Peyer's patch (tissue), 4 donors: ENCODE data around the gene GNGT2.

ENCODE experiments used
- POLR2A ChIP-seq, 2 donors: fragments of 450-650 bp; IDR thresholded peaks; one replicate each; pipeline ENCODE4 v1.5.1; 2017; ENCODE audit warnings: antibody characterized with exemption in 2 of 2, mild to moderate bottlenecking in 2 of 2, moderate library complexity in 2 of 2
- TF ChIP-seq, protein P1 (sequence below), 6 experiments: fragments of 450-650 bp in 4 of 6; fragments of 200-600 bp in 2 of 6; sonication (generic) in 1 of 6; IDR thresholded peaks; one replicate each; pipeline ENCODE4 v1.5.1; 2017 to 2019; ENCODE audit warnings: antibody characterized with exemption in 6 of 6, mild to moderate bottlenecking in 3 of 6, moderate library complexity in 1 of 6

DNA sequence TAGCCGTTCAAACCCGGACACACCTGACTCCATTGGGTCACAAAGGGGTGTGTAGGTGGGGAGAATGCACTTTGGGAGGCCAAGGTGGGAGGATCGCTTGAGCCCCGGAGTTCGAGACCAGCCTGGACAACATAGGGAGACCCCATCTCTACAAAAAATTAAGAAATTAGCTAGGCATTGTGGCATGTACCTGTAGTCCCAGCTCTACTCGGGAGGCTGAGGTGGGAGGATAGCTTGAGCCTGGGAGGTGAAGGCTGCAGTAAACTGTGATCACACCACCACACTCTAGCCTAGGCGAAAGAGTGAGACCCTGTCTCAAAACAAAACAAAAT lies 21.2 kb upstream of the GNGT2 start:
- TF ChIP-seq, protein P1, sequence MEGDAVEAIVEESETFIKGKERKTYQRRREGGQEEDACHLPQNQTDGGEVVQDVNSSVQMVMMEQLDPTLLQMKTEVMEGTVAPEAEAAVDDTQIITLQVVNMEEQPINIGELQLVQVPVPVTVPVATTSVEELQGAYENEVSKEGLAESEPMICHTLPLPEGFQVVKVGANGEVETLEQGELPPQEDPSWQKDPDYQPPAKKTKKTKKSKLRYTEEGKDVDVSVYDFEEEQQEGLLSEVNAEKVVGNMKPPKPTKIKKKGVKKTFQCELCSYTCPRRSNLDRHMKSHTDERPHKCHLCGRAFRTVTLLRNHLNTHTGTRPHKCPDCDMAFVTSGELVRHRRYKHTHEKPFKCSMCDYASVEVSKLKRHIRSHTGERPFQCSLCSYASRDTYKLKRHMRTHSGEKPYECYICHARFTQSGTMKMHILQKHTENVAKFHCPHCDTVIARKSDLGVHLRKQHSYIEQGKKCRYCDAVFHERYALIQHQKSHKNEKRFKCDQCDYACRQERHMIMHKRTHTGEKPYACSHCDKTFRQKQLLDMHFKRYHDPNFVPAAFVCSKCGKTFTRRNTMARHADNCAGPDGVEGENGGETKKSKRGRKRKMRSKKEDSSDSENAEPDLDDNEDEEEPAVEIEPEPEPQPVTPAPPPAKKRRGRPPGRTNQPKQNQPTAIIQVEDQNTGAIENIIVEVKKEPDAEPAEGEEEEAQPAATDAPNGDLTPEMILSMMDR (IDR thresholded peaks at IDR 0.05): no peak
- no peak for TF ChIP-seq POLR2A (IDR thresholded peaks at IDR 0.05)
